Body of pancreas (tissue), 4 donors: Measurements from ENCODE around the gene JAML. TPM values are rescaled to one million over a fixed set of nuclear protein-coding genes. Genes with fewer than 3 reads are reported as not detected.

Source experiments
- ATAC-seq: fragments of 150-250 bp; one replicate; pipeline ENCODE4 v1.9.1; 2016
- DNase-seq, 4 donors: peaks; one replicate each; pipeline ENCODE4 v3.0.0-alpha.2; 2019
- H3K27ac ChIP-seq, 4 donors: fragments of 200-600 bp; sonication (generic); 1 replicate in 3 of 4; 2 replicates in 1 of 4; pipeline versions ENCODE4 v1.5.1 to v1.6.1; 2016 to 2019; ENCODE audit warnings: mild to moderate bottlenecking in 1 of 4, mixed read lengths in 1 of 4, moderate library complexity in 1 of 4
- H3K27me3 ChIP-seq, 2 donors: fragments of 200-600 bp; sonication (generic); one replicate each; pipeline ENCODE4 v1.6.0; 2016; ENCODE audit warnings: mild to moderate bottlenecking in 1 of 2
- H3K36me3 ChIP-seq, 2 donors: fragments of 200-600 bp; sonication (generic); replicated peaks in 1 of 2; 2 replicates each; pipeline ENCODE4 v1.5.1; 2016; ENCODE audit warnings: low read depth in 2 of 2; ENCODE audit not compliant: insufficient read depth in 1 of 2
- H3K4me1 ChIP-seq: fragments of 200-600 bp; sonication (generic); one replicate; pipeline ENCODE4 v1.6.0; 2016
- H3K4me3 ChIP-seq, 2 donors: fragments of 200-600 bp; sonication (generic); 1 replicate in 1 of 2; 2 replicates in 1 of 2; pipeline ENCODE4 v1.5.1; 2016 to 2019
- H3K9me3 ChIP-seq, 3 donors: fragments of 200-600 bp; sonication (generic); 1 replicate in 2 of 3; 2 replicates in 1 of 3; pipeline ENCODE4 v1.5.1; 2016
- POLR2A ChIP-seq, 3 donors: fragments of 450-650 bp; IDR thresholded peaks; one replicate each; pipeline ENCODE4 v1.6.1; 2016; ENCODE audit warnings: antibody characterized with exemption in 3 of 3, mild to moderate bottlenecking in 2 of 3
- WGBS, 2 donors: methylation state at CpG; one replicate each; pipeline ENCODE4 v1.1.5; 2017; 5-methylcytosine and 5-hydroxymethylcytosine counted together
- intact Hi-C: fragments of 100-400 bp; cut with DNase I; formaldehyde crosslinking; loops from one replicate; pipeline ENCODE4 v1.15.1; 2023
- total RNA-seq, 2 donors: library from RNA; depleted of rRNA; stranded (reverse); fragments of >200 nt; gene quantifications; one replicate each; pipeline ENCODE4 v1.1.0, GENCODE V29; 2016
- TF ChIP-seq, protein P1 (sequence below), 7 experiments: fragments of 450-650 bp in 4 of 7; fragments of 200-600 bp in 3 of 7; sonication (generic) in 3 of 7; IDR thresholded peaks; one replicate each; pipeline ENCODE4 v1.5.1; 2016 to 2019; ENCODE audit warnings: antibody characterized with exemption in 7 of 7

JAML gene
- total RNA-seq, 2 donors from 2014 or later, result 0.99 to 4.9 TPM

DNA sequence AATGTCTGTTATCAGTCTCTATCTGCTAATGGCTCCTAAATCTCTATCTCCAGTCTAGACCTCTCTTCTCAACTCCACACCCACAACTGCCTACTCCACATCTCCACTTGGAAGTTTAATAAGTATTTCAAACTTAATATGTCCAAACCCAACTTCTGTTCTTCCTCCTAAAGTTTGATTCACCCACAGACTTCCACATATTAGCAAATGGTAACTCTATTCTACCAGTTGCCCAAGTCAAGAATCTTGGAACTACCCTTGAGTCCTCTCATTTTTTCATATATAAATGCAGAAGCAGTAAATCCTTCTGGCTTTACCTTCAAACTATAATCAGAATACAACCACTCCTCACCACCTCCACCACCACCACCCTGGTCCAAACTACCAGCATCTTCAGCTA lies 6.7 kb upstream of the JAML start:
- Histone ChIP-seq H3K36me3 (peaks cover 0 to 5% of the 10 kb centered on the region in 2 donors), H3K9me3 (no peaks in the 10 kb centered on the region), H3K4me1 (no peaks in the 10 kb centered on the region), H3K4me3 (no peak overlapping the region), H3K27me3 (no peaks in the 10 kb centered on the region), H3K27ac (no peak overlapping the region)
- DNase-seq, result no peak
- no peak for TF ChIP-seq POLR2A (IDR thresholded peaks at IDR 0.05)
- TF ChIP-seq, protein P1, sequence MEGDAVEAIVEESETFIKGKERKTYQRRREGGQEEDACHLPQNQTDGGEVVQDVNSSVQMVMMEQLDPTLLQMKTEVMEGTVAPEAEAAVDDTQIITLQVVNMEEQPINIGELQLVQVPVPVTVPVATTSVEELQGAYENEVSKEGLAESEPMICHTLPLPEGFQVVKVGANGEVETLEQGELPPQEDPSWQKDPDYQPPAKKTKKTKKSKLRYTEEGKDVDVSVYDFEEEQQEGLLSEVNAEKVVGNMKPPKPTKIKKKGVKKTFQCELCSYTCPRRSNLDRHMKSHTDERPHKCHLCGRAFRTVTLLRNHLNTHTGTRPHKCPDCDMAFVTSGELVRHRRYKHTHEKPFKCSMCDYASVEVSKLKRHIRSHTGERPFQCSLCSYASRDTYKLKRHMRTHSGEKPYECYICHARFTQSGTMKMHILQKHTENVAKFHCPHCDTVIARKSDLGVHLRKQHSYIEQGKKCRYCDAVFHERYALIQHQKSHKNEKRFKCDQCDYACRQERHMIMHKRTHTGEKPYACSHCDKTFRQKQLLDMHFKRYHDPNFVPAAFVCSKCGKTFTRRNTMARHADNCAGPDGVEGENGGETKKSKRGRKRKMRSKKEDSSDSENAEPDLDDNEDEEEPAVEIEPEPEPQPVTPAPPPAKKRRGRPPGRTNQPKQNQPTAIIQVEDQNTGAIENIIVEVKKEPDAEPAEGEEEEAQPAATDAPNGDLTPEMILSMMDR (IDR thresholded peaks at IDR 0.05), result no peak
- ATAC-seq, result no peak
- intact Hi-C loops, result no loop called here

DNA sequence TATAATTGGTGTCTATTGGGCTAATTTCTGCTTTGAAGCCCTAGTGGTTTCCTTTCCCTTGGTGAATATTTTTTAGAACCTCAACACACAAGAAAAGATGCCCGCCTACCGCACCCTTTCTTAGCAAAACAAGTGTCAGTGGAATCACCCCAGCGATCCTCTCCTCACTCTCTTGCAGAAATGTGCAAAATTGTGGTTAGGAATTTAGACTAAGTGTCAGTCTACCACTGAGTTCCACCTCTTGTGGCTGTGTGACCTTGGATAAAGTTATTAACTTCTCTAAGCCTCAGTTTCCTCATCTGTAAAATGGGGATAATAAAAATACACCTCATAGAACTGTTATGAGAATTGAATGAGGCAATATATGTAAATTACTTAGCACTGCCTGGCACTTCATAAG lies 5.3 kb upstream of the JAML start:
- no peak for TF ChIP-seq POLR2A (IDR thresholded peaks at IDR 0.05)
- TF ChIP-seq, protein P1 (IDR thresholded peaks at IDR 0.05), result no peak
- no peaks in the 10 kb centered on the region for H3K9me3 ChIP-seq

DNA sequence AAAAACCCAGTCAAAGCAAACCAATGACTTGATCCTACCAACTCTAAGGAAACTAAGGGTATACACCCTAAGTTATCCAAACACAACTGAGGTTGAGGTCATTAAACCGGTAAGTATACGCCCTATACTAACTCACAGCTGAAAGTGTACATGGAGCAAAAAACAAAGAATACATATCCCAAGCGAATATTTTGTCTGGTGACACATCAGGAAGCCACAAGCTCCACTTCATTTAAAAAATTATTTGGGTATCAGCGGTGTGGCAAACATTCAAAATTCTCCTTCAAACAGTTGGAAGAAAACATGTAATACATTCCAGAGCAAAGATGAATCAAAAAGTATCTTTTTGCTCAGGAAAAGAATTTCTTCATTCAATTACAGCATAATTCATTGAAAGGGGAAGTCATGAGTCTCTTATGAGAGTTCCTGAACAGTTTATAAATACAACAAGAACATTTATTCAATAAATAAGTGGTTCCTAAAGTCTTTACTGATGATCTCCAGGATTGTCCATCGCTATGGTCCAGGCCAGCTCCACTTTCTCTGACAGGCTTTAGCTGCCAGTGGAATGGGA lies 4.5 kb upstream of the JAML start:
- intact Hi-C loops, result no loop called here
- TF ChIP-seq, protein P1 (IDR thresholded peaks at IDR 0.05), result no peak
- TF ChIP-seq POLR2A (IDR thresholded peaks at IDR 0.05), result no peak
- H3K27ac ChIP-seq, result peak overlapping the region in 1 of 4 donors; percentile 57
- peaks cover 0 to 5% of the 10 kb centered on the region in 2 donors for H3K36me3 ChIP-seq
- no peak overlapping the region for H3K4me3 ChIP-seq
- no peak for DNase-seq
- no peaks in the 10 kb centered on the region for H3K4me1 ChIP-seq
- H3K27me3 ChIP-seq, result no peaks in the 10 kb centered on the region
- H3K9me3 ChIP-seq, result no peaks in the 10 kb centered on the region
- WGBS, 2 donors, result 74 to 86% methylated on average over 5 of the region's 5 CpGs
- no peak for ATAC-seq

More for the DNA sequence above, 5.3 kb upstream of the JAML start:
- intact Hi-C loops, result no loop called here
- Histone ChIP-seq H3K36me3 (peaks cover 0 to 5% of the 10 kb centered on the region in 2 donors), H3K4me1 (no peaks in the 10 kb centered on the region), H3K27me3 (no peaks in the 10 kb centered on the region), H3K4me3 (no peak overlapping the region), H3K27ac (no peak overlapping the region)
- 89 to 93% methylated on average over 3 of the region's 3 CpGs for WGBS, 2 donors
- DNase-seq, result no peak
- no peak for ATAC-seq

DNA sequence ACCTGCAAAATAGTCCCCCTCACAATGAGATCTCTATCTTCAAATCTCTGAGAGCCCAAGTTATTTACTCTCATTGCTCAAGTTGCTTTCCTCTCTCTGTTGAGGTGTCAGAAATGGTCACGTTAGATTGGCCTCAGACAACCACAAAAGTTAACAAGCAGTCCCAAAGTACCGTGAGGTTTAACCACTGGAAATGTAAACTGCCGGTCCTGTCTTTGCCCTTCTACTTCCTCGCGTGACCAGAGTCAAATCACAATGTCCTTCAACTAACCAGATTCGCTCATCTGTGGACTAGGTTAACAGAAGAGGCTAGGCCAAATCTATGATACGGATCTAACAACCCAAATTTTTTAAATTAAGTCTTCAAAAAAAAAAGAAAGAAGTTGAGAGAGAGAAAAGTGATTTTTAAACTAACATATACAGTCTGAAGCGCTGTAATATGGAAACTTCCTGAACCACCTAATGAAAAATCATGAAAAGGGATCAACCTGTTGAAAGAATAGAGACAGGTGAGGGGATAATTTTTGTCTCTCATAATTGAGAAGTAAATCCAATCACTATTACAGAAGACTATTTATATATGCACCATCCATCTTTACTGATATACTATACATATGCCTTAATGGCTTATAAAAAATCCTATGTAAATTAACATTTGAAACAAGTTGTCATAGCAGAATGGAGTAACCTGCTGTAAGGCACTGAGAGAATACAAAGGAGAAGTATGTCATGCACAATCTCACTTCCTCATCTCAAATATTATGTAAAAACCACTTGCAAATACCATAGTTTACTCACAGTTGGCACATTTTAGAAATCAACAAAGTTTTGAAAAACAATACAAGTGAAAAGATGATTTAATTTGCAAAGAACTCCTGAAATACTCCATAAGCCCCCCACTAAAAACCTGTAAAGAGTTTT lies 3.3 kb upstream of the JAML start:
- TF ChIP-seq, protein P1 (IDR thresholded peaks at IDR 0.05), result no peak
- TF ChIP-seq POLR2A (IDR thresholded peaks at IDR 0.05), result no peak
- DNase-seq (no peak), ATAC-seq (no peak)
- H3K36me3 ChIP-seq, result peaks cover 0 to 3% of the 10 kb centered on the region in 2 donors
- intact Hi-C loops, result no loop called here
- no peaks in the 10 kb centered on the region for H3K27me3 ChIP-seq
- no peaks in the 10 kb centered on the region for H3K9me3 ChIP-seq
- 62 to 98% methylated on average over 8 of the region's 8 CpGs for WGBS, 2 donors
- H3K4me3 ChIP-seq, result no peak overlapping the region
- H3K4me1 ChIP-seq, result no peaks in the 10 kb centered on the region
- H3K27ac ChIP-seq, result peak overlapping the region in 1 of 4 donors; percentile 57
